ENCODE data around the gene REG3G.
A peak's percentile ranks its signal among the peaks of the same experiment; 100 is the strongest.
"Not testable (repeated sequence)": the region's sequence is repeated elsewhere in the genome, so short reads cannot be mapped to it uniquely, and the experiment has no call there.

Gene REG3G

DNA sequence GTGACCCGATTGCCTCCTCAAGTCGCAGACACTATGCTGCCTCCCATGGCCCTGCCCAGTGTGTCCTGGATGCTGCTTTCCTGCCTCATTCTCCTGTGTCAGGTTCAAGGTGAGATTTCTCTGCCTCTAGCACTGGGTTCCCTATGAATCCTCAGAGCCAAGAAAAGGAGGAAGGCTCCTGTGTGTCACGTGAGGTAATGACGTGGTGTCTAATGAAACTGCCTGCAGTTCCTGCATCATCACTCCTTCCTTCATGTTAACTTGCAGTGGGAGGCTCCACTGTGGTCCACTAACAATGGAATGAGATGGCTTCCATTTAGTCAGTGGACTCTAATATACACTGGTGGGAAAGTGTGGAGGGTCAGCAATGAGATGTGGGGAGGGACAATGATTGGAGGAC is 559 bp downstream of the REG3G start:
- no peak for DNase-seq

- no peak for DNase-seq
These were observed 14.4 kb downstream of the REG3G start for GRCh38 chr2:79039944-79040343.

DNA sequence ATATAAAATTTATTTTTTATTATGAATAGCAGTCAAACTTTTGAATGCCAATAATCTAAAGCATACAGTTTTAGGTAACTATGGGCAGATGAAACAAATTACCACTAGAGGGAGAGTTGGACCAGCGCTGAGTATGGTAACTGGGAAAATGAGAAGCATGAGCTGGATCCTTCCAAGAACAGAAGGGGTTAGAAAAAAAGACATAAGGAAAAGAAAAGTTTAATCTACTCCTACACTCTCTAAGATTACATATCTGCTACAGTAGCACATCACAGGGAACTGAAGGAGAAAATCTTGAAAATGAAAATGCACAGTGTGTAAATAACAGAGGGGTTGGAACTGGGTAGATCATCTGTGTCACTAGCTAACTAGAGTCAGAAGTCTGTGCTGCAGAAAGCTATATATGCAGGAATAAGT is 15.5 kb downstream of the REG3G start:
- peak; percentile 30 for DNase-seq

DNA sequence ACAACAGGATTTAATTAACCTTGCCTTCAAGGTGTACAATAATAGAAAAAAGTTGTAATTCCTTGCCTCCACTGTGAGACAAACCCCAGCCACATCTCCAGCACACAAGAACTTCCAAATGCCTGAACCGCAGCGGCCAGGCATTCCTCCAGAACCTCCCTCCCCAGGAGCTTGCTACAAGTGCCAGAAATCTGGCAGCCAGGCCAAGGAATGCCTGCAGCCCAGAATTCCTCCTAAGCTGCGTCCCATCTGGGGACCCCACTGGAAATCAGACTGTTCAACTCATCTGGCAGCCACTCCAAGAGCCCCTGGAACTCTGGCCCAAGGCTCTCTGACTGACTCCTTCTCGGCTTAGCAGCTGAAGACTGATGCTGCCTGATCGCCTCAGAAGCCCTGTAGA is 28.0 kb downstream of the REG3G start:
- not testable (repeated sequence) for DNase-seq

GRCh38 chr2:79054769-79055168 is 29.3 kb downstream of the REG3G start:
- DNase-seq: not testable (repeated sequence)

GRCh38 chr2:79065201-79065600 is 39.7 kb downstream of the REG3G start:
- no peak for DNase-seq

GRCh38 chr2:79071078-79071477 is 45.6 kb downstream of the REG3G start:
- DNase-seq: no peak

All from kidney glomerular epithelial cell (primary cell).